HEK293 (cell line): ENCODE measurements around the gene CHN2.

Source experiments
- CTCF ChIP-seq: fragments of 450-650 bp; formaldehyde crosslinking; IDR thresholded peaks from 2 replicates; pipeline ENCODE4 v1.5.1; 2016; ENCODE audit warnings: missing biosample characterization, missing genetic modification characterization
- KLF1 ChIP-seq: fragments of 450-650 bp; formaldehyde crosslinking; IDR thresholded peaks from 2 replicates; pipeline ENCODE4 v1.5.1; 2016; ENCODE audit warnings: missing biosample characterization, missing genetic modification characterization
- ZNF510 ChIP-seq: fragments of 450-650 bp; formaldehyde crosslinking; IDR thresholded peaks from 2 replicates; pipeline ENCODE4 v1.5.1; 2018; ENCODE audit warnings: mild to moderate bottlenecking, missing genetic modification characterization, missing biosample characterization; ENCODE audit not compliant: insufficient replicate concordance
- ZNF792 ChIP-seq: fragments of 450-650 bp; formaldehyde crosslinking; IDR thresholded peaks from 2 replicates; pipeline ENCODE4 v1.5.1; 2016; ENCODE audit warnings: missing biosample characterization, missing genetic modification characterization

- TF ChIP-seq KLF1 (tag by site-specific recombination) = no peak
- no peak for TF ChIP-seq ZNF510 (tag by site-specific recombination)
- no peak for TF ChIP-seq ZNF792
- TF ChIP-seq CTCF (tag by site-specific recombination) = no peak
These were observed 269.1 kb downstream of the CHN2 start for GRCh38 chr7:29463504-29464158.
